ENCODE data around the gene ADAMTSL5.

DNA sequence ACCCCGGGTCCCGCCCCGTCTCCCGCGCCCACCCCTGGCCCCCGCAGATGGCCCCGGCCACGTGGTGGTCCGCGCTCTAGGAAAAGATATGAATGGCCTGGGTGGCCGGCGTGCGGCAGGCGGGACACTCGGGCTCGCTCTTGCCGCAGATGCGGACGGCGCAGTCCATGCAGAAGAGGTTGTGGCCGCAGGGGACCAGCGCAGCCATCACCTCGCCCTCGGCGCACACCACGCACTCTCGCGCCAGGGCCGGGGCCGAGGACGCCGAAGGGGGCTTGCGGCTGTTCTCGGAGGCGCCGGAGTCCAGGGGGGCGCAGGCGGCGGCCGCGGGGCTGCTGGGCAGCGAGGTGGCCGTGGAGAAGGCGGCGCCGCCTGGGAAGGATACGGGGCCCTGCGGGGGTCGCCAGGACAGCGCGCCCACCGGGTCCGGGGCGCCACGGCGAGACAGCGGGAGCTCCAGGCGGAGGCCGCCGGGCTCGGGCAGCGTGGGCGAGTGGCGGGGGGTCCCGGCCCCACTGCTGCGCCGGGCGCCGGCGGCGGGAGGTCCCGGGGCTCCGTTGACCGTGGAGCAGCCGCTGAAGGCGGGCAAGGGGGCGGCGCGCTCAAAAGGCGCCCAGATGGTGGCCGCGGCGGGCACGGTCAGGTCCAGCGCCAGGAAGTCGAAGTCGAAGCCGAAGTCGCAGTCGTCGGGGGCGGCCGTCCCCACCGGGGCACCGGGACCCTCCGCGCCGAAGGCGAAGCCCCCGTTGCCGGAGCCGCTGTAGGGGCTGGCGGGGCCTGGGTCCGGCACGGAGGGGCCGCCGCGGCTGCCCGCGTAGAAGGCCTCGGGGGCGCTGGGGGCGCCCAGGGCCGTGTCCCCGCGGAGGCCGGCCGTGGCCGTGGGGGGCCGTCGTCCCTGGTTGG lies 42.9 kb upstream of the ADAMTSL5 start:
- TF ChIP-seq, protein P1, sequence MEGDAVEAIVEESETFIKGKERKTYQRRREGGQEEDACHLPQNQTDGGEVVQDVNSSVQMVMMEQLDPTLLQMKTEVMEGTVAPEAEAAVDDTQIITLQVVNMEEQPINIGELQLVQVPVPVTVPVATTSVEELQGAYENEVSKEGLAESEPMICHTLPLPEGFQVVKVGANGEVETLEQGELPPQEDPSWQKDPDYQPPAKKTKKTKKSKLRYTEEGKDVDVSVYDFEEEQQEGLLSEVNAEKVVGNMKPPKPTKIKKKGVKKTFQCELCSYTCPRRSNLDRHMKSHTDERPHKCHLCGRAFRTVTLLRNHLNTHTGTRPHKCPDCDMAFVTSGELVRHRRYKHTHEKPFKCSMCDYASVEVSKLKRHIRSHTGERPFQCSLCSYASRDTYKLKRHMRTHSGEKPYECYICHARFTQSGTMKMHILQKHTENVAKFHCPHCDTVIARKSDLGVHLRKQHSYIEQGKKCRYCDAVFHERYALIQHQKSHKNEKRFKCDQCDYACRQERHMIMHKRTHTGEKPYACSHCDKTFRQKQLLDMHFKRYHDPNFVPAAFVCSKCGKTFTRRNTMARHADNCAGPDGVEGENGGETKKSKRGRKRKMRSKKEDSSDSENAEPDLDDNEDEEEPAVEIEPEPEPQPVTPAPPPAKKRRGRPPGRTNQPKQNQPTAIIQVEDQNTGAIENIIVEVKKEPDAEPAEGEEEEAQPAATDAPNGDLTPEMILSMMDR (IDR thresholded peaks at IDR 0.05) = no peak
- TF ChIP-seq POLR2A (IDR thresholded peaks at IDR 0.05) = no peak

Data from esophagus squamous epithelium (tissue), 4 donors.